HG03354 (cell line): ENCODE results near the gene UBXN1.

Experiments used
- ATAC-seq: cut with Tn5 transposase; IDR thresholded peaks from one replicate; pipeline ENCODE4 v1.9.1; 2021; ENCODE audit warnings: mild to moderate bottlenecking; ENCODE audit not compliant: unreplicated experiment, poor library complexity, severe bottlenecking

Gene UBXN1

GRCh38 chr11:62678770-62679696 lies at the start of gene UBXN1:
Gene UBXN1 (minus strand): TSS chr11:62679073. CDS start chr11:62678923, 150 bp downstream.
- ATAC-seq: peak; percentile 72

- peak; percentile 24 for ATAC-seq
Measured at GRCh38 chr11:62728171-62728988, 49.5 kb upstream of the UBXN1 start, which contains the start of gene TTC9C. Gene TTC9C (plus strand): TSS chr11:62728486. CDS start chr11:62728849, 363 bp downstream.

GRCh38 chr11:62727872-62728170 lies 48.9 kb upstream of the UBXN1 start:
- peak; percentile 62 for ATAC-seq

GRCh38 chr11:62727165-62727871 lies 48.4 kb upstream of the UBXN1 start, which contains the start of gene HNRNPUL2:
Gene HNRNPUL2 (minus strand): TSS chr11:62727457. CDS start chr11:62727156, 301 bp downstream.
- ATAC-seq: peak; percentile 71

- no peak for ATAC-seq
Measured at GRCh38 chr11:62726915-62727164, 48.0 kb upstream of the UBXN1 start.

- no peak for ATAC-seq
Measured at GRCh38 chr11:62726156-62726914, 47.5 kb upstream of the UBXN1 start.

GRCh38 chr11:62725646-62726045 lies 46.8 kb upstream of the UBXN1 start:
- ATAC-seq: no peak

- ATAC-seq: no peak
Measured at GRCh38 chr11:62724171-62724570, 45.3 kb upstream of the UBXN1 start.

GRCh38 chr11:62721994-62722393 lies 43.1 kb upstream of the UBXN1 start:
- ATAC-seq: no peak

- no peak for ATAC-seq
Measured at GRCh38 chr11:62719302-62719978, 40.6 kb upstream of the UBXN1 start.

GRCh38 chr11:62716816-62717215 lies 37.9 kb upstream of the UBXN1 start:
- ATAC-seq: no peak

- ATAC-seq: no peak
Measured at GRCh38 chr11:62716206-62716605, 37.3 kb upstream of the UBXN1 start.

- no peak for ATAC-seq
Measured at GRCh38 chr11:62715150-62716130, 36.6 kb upstream of the UBXN1 start.

GRCh38 chr11:62713343-62713742 lies 34.5 kb upstream of the UBXN1 start:
- ATAC-seq: no peak

- no peak for ATAC-seq
Measured at GRCh38 chr11:62712861-62713260, 34.0 kb upstream of the UBXN1 start.

GRCh38 chr11:62712276-62712812 lies 33.5 kb upstream of the UBXN1 start:
- ATAC-seq: no peak

- ATAC-seq: no peak
Measured at GRCh38 chr11:62710001-62710345, 31.1 kb upstream of the UBXN1 start.
